WTC11 (cell line): ENCODE data around the gene ERICH6. TPM values are rescaled to one million over a fixed set of nuclear protein-coding genes. Genes with fewer than 3 reads are reported as not detected.

Experiments
- ATAC-seq: fragments of 200-7000 bp; cut with Tn5 transposase; 2 replicates; pipeline ENCODE4 v1.10.0; 2021; ENCODE audit warnings: mild to moderate bottlenecking, moderate library complexity
- CTCF ChIA-PET: fragments of 300-600 bp; sonication (Branson Sonifier 250); formaldehyde crosslinking; loops from one replicate; lab custom pipeline; 2021; ENCODE audit warnings: antibody characterized with exemption; lab: Charles Lee
- POLR2A ChIA-PET: fragments of 350-600 bp; sonication (Branson Sonifier 250); formaldehyde crosslinking; loops from one replicate; lab custom pipeline; 2021; ENCODE audit warnings: antibody characterized with exemption; lab: Charles Lee
- DNase-seq: peaks from one replicate; pipeline ENCODE4 v3.0.0; 2021; ENCODE audit warnings: low spot score
- H3K27ac Mint-ChIP-seq: 2 replicates; pipeline ENCODE4 v1.8.0; 2021; ENCODE audit warnings: mixed read lengths
- H3K27me3 Mint-ChIP-seq: 2 replicates; pipeline ENCODE4 v1.8.0; 2021; ENCODE audit warnings: low read depth, mild to moderate bottlenecking, moderate library complexity, mixed read lengths
- H3K36me3 Mint-ChIP-seq: 2 replicates; pipeline ENCODE4 v1.8.0; 2021; ENCODE audit warnings: mixed read lengths
- H3K4me1 Mint-ChIP-seq: 2 replicates; pipeline ENCODE4 v1.8.0; 2022; ENCODE audit warnings: mixed read lengths
- H3K4me3 Mint-ChIP-seq: 2 replicates; pipeline ENCODE4 v1.8.0; 2021; ENCODE audit warnings: mild to moderate bottlenecking, moderate library complexity, mixed read lengths
- H3K9me3 Mint-ChIP-seq: 2 replicates; pipeline ENCODE4 v1.8.0; 2021; ENCODE audit warnings: mixed read lengths
- CREM ChIP-seq: sonication (generic); formaldehyde crosslinking; IDR thresholded peaks from 2 replicates; pipeline ENCODE4 v1.8.1; 2022; ENCODE audit warnings: mild to moderate bottlenecking, missing genetic modification reagents, moderate library complexity
- ESRRA ChIP-seq: sonication (generic); formaldehyde crosslinking; IDR thresholded peaks from 2 replicates; pipeline ENCODE4 v1.8.1; 2022; ENCODE audit warnings: mild to moderate bottlenecking, missing genetic modification reagents, borderline replicate concordance
- GABPB1 ChIP-seq: sonication (generic); formaldehyde crosslinking; IDR thresholded peaks from 2 replicates; pipeline ENCODE4 v1.8.1; 2023; ENCODE audit warnings: mild to moderate bottlenecking, missing genetic modification reagents
- JAZF1 ChIP-seq: fragments of 250-450 bp; sonication (Bioruptor Pico); IDR thresholded peaks from 2 replicates; pipeline ENCODE4 v1.9.0; 2021; ENCODE audit warnings: moderate library complexity, mild to moderate bottlenecking, inconsistent platforms
- JUN ChIP-seq: sonication (generic); formaldehyde crosslinking; IDR thresholded peaks from 2 replicates; pipeline ENCODE4 v1.8.0; 2023; ENCODE audit warnings: mild to moderate bottlenecking, missing genetic modification reagents
- NR3C1 ChIP-seq: sonication (generic); formaldehyde crosslinking; conservative IDR thresholded peaks from 2 replicates; pipeline ENCODE4 v1.8.1; 2023; ENCODE audit warnings: low read depth, mild to moderate bottlenecking, missing genetic modification reagents
- RELA ChIP-seq: sonication (generic); formaldehyde crosslinking; IDR thresholded peaks from 2 replicates; pipeline ENCODE4 v1.8.1; 2022; ENCODE audit warnings: missing genetic modification reagents, mild to moderate bottlenecking, borderline replicate concordance
- TCF7 ChIP-seq: sonication (generic); formaldehyde crosslinking; IDR thresholded peaks from 2 replicates; pipeline ENCODE4 v1.8.0; 2022; ENCODE audit warnings: mild to moderate bottlenecking, low read depth, missing genetic modification reagents, moderate library complexity
- ZNF671 ChIP-seq: fragments of 250-450 bp; sonication (Bioruptor Pico); IDR thresholded peaks from 2 replicates; pipeline ENCODE4 v1.8.0; 2021; ENCODE audit warnings: mild to moderate bottlenecking
- total RNA-seq: library from RNA; stranded (reverse); gene quantifications from 3 replicates; pipeline ENCODE4 v1.2.3, GENCODE V29; 2021
- TF ChIP-seq, protein P1 (sequence below): sonication (generic); formaldehyde crosslinking; IDR thresholded peaks from 2 replicates; pipeline ENCODE4 v1.8.0; 2022; ENCODE audit warnings: mild to moderate bottlenecking, missing genetic modification reagents
- TF ChIP-seq, protein P2 (sequence below): fragments of 250-450 bp; sonication (Bioruptor Pico); IDR thresholded peaks from 2 replicates; pipeline ENCODE4 v1.9.0; 2021; ENCODE audit warnings: mild to moderate bottlenecking, borderline replicate concordance
- TF ChIP-seq, protein P3 (sequence below): fragments of 200-600 bp; IDR thresholded peaks from 2 replicates; pipeline ENCODE4 v1.8.0; 2022; ENCODE audit warnings: antibody characterized with exemption
- TF ChIP-seq, protein P4 (sequence below): sonication (generic); formaldehyde crosslinking; IDR thresholded peaks from 2 replicates; pipeline ENCODE4 v1.8.1; 2022; ENCODE audit warnings: missing genetic modification reagents, borderline replicate concordance
- TF ChIP-seq, protein P5 (sequence below): sonication (generic); formaldehyde crosslinking; IDR thresholded peaks from 2 replicates; pipeline ENCODE4 v1.8.1; 2022; ENCODE audit warnings: mild to moderate bottlenecking, moderate library complexity, missing genetic modification reagents

The ERICH6 gene
- total RNA-seq, 1 experiment from 2014 or later: 0.26 TPM

GRCh38 chr3:150691414-150692040, 12.2 kb downstream of the ERICH6 start:
- no peaks in the 10 kb centered on the region for H3K27me3 Mint-ChIP-seq
- ChIA-PET POLR2A (no interaction called here), CTCF (no interaction called here)
- no peak overlapping the region for H3K27ac Mint-ChIP-seq
- no peaks in the 10 kb centered on the region for H3K4me1 Mint-ChIP-seq
- H3K36me3 Mint-ChIP-seq: peaks cover 42% of the 10 kb centered on the region
- no peak for ATAC-seq
- peaks cover 59% of the 10 kb centered on the region for H3K9me3 Mint-ChIP-seq
- no peak overlapping the region for H3K4me3 Mint-ChIP-seq
- DNase-seq: no peak
- TF ChIP-seq, protein P1, sequence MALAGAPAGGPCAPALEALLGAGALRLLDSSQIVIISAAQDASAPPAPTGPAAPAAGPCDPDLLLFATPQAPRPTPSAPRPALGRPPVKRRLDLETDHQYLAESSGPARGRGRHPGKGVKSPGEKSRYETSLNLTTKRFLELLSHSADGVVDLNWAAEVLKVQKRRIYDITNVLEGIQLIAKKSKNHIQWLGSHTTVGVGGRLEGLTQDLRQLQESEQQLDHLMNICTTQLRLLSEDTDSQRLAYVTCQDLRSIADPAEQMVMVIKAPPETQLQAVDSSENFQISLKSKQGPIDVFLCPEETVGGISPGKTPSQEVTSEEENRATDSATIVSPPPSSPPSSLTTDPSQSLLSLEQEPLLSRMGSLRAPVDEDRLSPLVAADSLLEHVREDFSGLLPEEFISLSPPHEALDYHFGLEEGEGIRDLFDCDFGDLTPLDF: no peak
- TF ChIP-seq JAZF1 (CRISPR knock-in tag): no peak
- TF ChIP-seq, protein P2, sequence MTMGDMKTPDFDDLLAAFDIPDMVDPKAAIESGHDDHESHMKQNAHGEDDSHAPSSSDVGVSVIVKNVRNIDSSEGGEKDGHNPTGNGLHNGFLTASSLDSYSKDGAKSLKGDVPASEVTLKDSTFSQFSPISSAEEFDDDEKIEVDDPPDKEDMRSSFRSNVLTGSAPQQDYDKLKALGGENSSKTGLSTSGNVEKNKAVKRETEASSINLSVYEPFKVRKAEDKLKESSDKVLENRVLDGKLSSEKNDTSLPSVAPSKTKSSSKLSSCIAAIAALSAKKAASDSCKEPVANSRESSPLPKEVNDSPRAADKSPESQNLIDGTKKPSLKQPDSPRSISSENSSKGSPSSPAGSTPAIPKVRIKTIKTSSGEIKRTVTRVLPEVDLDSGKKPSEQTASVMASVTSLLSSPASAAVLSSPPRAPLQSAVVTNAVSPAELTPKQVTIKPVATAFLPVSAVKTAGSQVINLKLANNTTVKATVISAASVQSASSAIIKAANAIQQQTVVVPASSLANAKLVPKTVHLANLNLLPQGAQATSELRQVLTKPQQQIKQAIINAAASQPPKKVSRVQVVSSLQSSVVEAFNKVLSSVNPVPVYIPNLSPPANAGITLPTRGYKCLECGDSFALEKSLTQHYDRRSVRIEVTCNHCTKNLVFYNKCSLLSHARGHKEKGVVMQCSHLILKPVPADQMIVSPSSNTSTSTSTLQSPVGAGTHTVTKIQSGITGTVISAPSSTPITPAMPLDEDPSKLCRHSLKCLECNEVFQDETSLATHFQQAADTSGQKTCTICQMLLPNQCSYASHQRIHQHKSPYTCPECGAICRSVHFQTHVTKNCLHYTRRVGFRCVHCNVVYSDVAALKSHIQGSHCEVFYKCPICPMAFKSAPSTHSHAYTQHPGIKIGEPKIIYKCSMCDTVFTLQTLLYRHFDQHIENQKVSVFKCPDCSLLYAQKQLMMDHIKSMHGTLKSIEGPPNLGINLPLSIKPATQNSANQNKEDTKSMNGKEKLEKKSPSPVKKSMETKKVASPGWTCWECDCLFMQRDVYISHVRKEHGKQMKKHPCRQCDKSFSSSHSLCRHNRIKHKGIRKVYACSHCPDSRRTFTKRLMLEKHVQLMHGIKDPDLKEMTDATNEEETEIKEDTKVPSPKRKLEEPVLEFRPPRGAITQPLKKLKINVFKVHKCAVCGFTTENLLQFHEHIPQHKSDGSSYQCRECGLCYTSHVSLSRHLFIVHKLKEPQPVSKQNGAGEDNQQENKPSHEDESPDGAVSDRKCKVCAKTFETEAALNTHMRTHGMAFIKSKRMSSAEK (CRISPR knock-in tag): no peak
- TF ChIP-seq, protein P3, sequence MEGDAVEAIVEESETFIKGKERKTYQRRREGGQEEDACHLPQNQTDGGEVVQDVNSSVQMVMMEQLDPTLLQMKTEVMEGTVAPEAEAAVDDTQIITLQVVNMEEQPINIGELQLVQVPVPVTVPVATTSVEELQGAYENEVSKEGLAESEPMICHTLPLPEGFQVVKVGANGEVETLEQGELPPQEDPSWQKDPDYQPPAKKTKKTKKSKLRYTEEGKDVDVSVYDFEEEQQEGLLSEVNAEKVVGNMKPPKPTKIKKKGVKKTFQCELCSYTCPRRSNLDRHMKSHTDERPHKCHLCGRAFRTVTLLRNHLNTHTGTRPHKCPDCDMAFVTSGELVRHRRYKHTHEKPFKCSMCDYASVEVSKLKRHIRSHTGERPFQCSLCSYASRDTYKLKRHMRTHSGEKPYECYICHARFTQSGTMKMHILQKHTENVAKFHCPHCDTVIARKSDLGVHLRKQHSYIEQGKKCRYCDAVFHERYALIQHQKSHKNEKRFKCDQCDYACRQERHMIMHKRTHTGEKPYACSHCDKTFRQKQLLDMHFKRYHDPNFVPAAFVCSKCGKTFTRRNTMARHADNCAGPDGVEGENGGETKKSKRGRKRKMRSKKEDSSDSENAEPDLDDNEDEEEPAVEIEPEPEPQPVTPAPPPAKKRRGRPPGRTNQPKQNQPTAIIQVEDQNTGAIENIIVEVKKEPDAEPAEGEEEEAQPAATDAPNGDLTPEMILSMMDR: no peak
- no peak for TF ChIP-seq JUN
- TF ChIP-seq CREM: no peak
- no peak for TF ChIP-seq NR3C1 (CRISPR knock-in tag)
- TF ChIP-seq ESRRA: no peak
- TF ChIP-seq, protein P4, sequence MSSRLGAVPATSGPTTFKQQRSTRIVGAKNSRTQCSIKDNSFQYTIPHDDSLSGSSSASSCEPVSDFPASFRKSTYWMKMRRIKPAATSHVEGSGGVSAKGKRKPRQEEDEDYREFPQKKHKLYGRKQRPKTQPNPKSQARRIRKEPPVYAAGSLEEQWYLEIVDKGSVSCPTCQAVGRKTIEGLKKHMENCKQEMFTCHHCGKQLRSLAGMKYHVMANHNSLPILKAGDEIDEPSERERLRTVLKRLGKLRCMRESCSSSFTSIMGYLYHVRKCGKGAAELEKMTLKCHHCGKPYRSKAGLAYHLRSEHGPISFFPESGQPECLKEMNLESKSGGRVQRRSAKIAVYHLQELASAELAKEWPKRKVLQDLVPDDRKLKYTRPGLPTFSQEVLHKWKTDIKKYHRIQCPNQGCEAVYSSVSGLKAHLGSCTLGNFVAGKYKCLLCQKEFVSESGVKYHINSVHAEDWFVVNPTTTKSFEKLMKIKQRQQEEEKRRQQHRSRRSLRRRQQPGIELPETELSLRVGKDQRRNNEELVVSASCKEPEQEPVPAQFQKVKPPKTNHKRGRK (CRISPR knock-in tag): no peak

DNA sequence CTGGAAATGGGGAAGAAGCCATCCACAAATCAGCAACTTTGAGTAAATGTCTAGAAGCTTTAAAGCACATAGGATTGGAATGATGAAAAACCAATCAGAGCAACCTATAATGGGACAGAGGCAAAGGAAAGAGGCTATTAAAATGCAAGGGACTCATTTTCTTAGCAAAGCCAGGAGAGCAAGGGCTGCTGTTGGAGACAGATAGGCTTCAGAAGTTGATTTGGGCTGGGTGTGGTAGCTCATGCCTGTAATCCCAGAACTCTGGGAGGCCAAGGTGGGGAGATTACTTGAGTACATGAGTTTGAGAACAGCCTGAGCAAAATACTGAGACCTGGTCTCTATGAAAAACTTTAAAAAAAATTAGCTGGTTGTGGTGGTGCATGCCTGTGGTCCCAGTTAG, 16.1 kb downstream of the ERICH6 start:
- Mint-ChIP-seq H3K36me3 (peaks cover 25% of the 10 kb centered on the region), H3K4me3 (no peak overlapping the region), H3K4me1 (no peaks in the 10 kb centered on the region)
- CTCF ChIA-PET: no interaction called here
- TF ChIP-seq ZNF671 (no peak), GABPB1 (CRISPR knock-in tag) (no peak)
- TF ChIP-seq, all 79 proteins: peak for 0
- H3K9me3 Mint-ChIP-seq: peaks cover 35% of the 10 kb centered on the region
- no peaks in the 10 kb centered on the region; the same call in 1 of the 2 replicates for H3K27me3 Mint-ChIP-seq
- ATAC-seq (no peak), DNase-seq (no peak)
- no peak overlapping the region for H3K27ac Mint-ChIP-seq
- POLR2A ChIA-PET: interaction anchor here (0.5 kb wide), 1 partner anchor 15 kb away, joined by 3 read pairs; no protein-coding TSS in a partner anchor

DNA sequence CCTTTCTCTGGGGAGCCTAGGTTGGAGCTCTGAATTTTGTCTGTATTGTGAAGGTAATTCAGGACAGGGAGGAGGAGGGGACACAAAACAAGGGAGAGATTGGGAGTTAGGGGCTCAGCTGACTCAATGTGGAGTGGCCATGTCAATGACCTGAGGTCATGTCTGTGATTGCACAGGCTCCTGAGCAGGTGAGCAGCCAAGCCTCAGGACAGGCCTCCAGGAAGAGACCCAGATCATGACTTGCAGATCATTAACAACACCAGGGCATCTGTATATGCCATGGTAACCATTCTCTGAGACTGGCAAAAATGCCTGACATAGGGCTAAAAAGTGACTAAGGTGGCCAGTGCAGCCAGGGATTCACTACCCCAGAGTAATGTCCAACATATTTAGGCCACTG, 20.9 kb downstream of the ERICH6 start:
- no peak for ATAC-seq
- Mint-ChIP-seq H3K36me3 (no peaks in the 10 kb centered on the region), H3K4me3 (no peak overlapping the region), H3K27me3 (no peaks in the 10 kb centered on the region; the same call in 1 of the 2 replicates), H3K27ac (no peak overlapping the region), H3K4me1 (no peaks in the 10 kb centered on the region), H3K9me3 (peaks cover 7% of the 10 kb centered on the region)
- DNase-seq: no peak
- POLR2A ChIA-PET: no interaction called here
- TF ChIP-seq TCF7: no peak
- no peak for TF ChIP-seq RELA (CRISPR knock-in tag)
- no peak for TF ChIP-seq JUN
- no peak for TF ChIP-seq NR3C1 (CRISPR knock-in tag)
- TF ChIP-seq, protein P5, sequence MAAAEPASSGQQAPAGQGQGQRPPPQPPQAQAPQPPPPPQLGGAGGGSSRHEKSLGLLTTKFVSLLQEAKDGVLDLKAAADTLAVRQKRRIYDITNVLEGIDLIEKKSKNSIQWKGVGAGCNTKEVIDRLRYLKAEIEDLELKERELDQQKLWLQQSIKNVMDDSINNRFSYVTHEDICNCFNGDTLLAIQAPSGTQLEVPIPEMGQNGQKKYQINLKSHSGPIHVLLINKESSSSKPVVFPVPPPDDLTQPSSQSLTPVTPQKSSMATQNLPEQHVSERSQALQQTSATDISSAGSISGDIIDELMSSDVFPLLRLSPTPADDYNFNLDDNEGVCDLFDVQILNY (CRISPR knock-in tag): no peak
- CTCF ChIA-PET: no interaction called here
